Activated CD4-positive, alpha-beta T cell treated with anti-CD3 and anti-CD28 coated beads for 1 hour (primary cell): ENCODE data around the gene SLC38A6.

Experiments used
- DNase-seq: peaks from one replicate; pipeline ENCODE4 v3.0.0-alpha.2; 2020

SLC38A6 gene

DNA sequence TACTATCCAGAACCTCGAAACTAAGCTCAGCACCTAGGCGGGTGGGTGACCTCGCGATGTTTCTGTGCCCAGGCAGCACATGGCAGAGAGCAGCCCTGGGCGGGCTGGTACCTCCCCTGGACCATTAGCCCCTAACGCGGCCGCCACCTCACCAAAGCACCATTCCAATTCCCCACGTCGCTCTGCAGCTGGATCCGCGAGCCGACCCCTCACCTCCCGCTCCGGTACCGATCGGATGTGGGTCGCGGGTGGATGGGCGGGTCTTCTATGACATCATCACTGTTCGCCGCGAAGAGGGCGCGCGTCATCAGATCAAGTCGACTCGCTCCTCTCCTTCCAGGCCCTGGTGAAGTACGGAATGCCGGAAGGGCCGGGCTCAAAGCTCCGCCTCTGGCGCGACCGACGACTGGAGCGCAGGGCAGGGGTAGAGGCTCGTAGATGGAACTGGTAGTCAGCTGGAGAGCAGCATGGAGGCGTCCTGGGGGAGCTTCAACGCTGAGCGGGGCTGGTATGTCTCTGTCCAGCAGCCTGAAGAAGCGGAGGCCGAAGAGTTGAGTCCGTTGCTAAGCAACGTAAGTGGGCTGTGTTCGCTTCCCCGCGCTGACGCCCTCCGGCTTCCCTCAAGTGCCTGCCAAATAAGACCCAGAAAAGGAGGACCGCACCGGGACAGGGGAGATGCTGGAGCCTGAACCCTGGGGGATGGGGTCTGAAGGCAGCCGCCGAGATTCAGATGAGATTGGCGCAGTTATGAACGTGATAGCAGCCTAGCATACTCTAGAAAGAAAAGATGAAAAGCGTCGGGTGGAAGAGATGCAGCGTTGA, at the start of gene SLC38A6, which contains the start of gene TRMT5:
Gene SLC38A6, plus strand, starts transcription at position 435 of the 822 bp plus-strand sequence. Its CDS starts 33 bp downstream, at position 468.
Gene TRMT5, minus strand, starts transcription at position 269 of the 822 bp plus-strand sequence. Its CDS starts 106 bp downstream, at position 163.
- peak; percentile 89 for DNase-seq

DNA sequence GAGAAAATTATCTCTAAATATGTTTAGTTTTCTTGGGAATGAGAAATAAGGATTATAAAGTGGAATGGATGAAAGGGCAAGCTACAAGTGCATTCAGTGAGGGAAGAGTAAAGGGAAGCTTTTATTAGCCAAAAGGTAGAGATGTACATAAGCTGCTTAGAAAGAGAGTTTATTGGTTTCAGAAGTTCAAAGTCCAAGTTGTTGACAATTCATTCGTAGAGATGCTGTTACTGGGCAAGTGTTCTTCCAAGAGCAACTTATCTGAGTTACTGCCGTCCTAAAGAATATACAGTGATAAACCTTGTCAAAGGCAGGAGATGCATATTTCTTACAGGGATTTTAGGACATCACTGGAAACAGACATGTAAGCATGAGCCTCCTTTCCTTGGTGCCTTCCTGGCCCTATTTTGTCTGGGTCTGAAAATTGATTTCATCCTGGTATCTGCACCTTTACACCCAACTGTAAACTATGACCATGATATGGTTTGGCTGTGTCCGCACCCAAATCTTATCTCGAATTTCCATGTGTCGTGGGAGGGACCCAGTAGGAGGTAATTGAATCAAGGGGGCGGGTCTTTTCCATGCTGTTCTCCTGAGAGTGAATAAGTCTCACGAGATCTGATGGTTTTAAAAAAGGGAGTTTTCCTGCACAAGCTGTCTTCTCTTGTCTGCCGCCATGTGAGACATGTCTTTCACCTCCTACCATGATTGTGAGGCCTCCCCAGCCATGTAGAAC, 47.0 kb upstream of the SLC38A6 start:
- DNase-seq, result no peak

DNA sequence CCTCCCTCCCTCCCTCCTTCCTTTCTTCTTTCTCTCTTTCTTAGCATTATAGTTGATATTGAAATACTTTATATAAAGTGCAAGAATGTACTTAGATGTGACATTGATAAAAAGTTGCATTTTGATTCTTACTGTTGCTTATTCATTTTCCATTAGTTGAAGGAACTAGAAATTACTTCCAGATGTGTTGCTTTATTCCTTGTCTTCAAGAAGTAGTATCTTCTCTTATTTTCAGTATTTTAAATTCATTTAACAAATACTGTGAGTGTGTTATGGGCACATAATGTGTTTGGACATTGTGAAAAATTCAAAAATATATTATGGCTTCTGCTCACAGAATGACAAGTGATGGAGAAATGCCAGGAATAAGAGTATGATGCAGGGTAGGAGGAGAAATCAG, 45.7 kb upstream of the SLC38A6 start:
- DNase-seq, result no peak

DNA sequence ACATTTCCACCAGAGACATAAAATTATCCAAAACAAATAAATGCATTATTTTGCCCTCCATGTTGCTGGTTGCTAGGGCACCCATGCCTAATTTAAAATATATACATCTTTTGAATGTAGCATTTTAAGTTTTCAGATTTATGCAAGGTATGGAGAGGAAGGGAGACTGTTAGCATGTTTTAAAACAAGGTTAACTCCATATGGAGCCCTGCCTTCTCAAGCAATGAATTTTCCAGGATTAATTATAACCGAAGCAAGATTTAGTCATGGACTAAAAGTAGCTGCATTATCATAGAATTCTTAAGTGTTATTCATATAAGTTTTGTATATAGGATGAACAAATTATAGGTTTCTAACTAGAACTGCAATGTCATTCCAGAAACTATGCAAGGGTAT, 37.4 kb upstream of the SLC38A6 start:
- DNase-seq, result no peak

DNA sequence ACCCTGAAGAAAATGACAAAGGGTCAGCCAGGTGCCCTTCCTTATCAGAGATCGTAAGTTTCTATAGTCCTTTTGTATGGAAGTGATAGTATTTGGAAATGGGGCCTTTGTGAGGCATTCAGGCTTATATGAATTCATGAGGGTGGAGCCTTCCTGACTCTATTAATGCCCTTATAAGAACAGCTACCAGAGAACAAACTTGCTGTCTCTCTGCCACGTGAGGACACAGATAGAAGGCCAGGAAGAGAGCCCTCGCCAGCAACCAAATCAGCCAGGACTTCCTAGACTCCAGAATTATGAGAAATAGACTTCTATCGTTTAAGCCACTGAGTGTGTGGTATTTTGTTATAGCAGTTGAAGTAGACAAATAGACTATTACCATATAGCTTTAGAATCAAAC, 36.8 kb upstream of the SLC38A6 start:
- DNase-seq, result no peak

DNA sequence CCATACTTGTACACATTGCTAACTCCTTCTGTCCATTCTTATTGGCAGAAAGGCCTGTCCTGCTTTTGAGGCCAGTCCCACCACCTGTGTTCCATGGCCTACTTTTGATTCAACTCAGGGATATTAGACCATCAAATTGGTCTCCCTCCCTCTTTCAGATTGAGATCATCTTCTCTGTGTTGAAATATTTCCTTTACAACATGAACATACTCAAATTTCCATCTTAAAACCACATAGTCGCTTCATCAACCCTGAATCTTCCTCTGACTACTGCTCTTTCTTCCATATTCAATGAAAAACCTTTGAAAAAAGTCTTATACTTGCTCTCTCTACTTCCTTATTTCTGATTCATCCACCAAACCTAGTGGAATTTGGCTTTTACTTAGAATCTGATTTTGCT, 35.1 kb upstream of the SLC38A6 start:
- no peak for DNase-seq

DNA sequence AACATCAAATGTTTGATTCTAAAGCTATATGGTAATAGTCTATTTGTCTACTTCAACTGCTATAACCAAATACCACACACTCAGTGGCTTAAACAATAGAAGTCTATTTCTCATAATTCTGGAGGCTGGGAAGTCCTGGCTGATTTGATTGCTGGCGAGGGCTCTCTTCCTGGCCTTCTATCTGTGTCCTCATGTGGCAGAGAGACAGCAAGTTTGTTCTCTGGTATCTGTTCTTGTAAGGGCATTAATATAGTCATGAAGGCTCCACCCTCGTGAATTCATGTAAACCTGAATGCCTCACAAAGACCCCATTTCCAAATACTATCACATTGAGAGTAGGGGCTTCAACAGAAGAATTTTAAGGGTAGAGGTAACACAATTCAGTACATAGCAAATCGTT, 34.3 kb upstream of the SLC38A6 start:
- DNase-seq, result no peak

DNA sequence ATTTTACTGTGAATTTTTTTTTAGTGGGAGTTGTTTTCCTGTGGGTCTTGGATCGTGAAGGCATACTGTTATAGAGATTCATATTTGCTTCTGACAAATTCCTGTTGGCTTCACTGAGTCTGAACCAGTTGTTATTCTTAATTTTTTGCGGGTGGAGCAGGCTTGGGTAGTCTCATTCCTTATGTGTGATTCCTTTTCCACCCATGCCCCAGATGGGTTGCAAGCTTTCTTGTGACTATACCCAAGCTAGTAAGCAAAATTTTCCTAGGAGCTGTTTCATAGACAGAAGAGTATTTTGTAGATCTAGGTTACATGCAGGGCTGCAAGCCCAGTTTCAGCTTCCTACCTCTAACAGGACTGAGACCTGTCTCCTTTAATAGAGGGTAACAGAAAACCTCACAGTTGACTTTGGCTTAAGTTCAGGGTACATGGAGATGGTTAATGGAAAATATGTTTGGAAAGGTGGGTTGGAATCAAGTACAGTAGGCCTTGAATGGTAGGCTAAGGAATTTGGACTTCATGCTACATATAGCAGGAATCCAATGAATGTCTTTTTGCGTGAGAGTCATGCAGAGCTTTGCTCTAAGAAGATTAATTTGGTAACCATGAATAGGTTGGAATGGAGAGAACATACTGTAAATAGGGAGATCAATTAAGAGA, 29.1 kb upstream of the SLC38A6 start:
- no peak for DNase-seq

DNA sequence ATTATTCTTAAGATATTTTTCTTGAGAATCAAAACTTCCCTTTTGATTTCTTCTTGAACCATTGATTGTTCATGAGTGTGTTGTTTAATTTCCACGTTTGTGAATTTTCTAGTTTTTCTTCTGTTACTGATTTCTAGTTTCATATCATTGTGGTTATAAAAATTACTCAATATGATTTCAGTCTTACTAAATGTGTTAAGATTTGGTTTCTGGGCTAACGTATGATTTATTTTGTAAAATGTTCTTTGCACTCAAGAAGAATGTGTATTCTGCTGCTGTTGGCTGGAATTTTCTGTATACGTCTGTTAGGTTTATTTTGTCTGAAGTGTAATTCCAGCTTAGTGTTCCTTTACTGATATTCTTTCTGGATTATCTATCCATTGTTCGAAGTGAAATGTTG, 24.8 kb upstream of the SLC38A6 start:
- DNase-seq, result no peak

DNA sequence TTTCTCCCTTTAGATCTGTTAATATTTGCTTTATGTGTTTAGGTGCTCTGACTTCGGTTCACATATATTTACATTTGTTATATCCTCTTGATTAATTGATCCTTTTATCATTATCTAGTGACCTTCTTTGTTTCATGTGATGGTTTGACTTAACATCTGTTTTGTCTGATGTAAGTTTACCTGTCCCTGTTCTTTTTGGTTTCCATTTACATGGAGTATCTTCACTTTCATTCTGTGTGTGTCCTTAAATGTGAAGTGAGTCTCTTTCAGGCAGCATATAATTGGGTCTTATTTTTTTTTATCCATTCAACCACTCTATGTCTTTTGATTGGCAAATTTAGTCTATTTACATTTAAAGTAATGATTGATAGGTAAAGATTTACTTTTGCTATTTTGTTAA, 24.4 kb upstream of the SLC38A6 start:
- no peak for DNase-seq

DNA sequence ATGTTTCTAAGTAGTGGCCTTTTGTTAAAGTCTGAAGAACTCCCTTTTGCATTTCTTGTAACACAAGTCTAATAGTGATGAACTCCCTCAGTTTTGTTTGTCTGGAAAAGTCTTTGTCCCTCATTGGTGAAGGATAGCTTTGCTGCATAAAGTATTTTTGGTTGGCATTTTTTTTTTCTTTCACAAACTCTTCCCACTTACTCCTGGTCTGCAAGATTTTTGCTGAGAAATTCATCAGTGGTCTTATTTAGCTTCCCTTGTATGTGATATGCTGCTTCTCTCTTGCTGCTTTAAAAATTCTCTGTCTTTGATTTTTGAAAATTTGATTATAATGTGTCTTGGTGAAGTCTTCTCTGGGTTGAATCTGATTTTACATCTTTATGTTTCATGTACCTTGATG, 22.9 kb upstream of the SLC38A6 start:
- DNase-seq, result no peak

DNA sequence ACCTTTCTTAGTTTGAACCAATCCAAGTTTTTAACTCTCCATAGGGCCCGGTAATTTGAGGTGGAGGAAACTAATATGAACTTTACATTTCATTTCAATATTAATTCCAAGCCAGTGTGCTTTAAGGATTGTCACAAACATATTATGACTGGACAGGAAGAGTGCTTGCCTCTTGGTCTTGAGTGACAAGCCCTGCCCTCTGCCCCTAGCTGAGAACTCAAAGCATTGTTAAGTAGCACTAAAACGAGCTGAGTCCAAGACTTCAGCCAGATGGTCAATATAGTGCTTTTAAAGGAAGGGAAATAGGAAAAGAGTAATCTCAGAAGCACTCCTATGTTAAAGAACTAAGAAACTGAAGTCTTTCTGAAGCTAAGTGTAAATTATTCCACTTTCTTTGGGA, 17.3 kb upstream of the SLC38A6 start:
- no peak for DNase-seq

DNA sequence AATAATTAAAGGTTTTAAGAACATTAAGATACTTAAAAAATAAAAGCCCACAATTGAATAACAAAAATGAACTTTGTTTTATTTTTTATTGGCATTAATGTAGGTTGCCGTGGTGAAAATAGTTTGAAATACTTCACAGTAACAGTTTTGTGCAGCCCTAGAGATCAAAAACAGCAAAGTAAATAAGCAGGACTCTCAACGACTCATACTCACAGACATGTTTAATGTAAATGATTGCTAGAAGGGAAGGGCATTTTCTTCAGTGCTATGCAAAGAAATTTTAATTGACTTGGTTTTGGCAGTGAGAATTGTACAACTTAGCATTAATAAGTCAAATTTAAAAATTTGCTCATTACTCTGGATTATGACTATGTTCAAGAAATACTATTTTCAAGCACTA, 16.1 kb upstream of the SLC38A6 start:
- DNase-seq, result no peak

DNA sequence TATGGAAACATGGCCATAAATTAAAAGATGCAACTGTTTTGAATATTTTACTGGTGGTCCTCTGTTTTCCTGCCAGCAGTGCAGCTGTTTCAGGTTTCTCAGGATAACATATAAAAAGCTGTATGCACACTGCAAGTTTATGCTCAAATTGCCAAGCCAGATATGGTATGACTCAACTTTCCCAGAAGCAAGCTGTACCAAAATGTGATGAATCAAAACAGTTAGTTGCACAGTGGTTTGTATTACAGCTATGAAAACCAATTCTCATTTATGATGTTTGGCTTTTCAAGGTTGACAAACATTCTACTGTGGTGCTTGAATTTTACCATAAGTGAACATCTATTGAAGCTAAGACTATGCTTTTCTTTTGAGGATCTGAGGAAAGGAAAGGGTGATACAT, 15.6 kb upstream of the SLC38A6 start:
- no peak for DNase-seq

DNA sequence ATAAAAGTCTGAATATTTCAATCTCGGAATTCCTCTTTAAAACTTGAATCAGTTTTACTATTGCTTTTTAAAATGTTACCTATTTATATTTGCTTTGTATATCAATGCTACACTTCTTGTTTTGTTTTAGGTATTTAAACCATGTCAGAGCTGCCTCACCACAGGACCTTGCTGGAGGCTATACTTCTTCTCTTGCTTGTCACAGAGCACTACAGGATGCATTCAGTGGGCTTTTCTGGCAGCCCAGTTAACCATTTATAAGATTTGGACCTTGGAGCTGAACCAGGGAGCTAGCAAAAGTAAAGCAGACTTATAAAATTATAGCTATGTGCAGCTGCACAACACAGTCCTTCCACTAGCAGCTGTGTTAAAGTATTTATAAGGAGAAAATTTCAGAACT, 12.9 kb upstream of the SLC38A6 start:
- no peak for DNase-seq

DNA sequence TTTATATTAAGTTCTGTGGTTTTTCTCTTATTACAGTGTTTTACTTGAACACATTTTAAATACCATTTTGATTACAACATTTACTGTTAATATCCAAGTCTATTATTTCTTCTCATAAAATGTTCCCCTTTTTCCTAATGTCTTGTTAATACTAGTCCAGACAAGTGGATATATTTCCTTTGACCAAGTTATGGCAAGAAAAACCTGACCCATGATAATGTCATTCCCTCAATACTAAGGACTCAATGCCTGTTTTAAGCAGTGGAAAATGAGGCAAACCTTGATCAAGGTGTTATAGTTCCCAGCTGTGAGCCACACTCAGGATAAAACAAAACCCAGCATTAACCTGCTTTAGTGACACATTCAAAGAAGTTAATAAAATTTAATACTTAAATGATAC, 12.4 kb upstream of the SLC38A6 start:
- DNase-seq, result no peak

DNA sequence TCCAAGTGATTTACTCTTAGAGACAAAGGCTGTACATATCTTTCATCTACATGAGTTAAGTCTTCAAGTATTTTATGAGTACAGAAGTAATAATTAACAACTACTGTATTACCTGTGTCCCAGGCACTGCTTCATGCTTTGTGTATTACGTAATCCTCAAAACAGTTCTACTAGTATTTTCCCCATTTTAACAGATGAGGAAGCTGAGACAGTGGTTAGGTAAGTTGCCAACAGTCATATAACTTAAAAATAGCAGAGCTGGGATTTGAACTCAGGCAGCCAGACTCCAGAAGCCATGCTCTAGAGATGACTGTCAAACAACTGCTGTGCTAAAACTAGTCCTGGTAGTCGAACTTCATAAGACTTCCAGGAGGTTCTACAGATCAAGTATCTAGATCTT, 10.9 kb upstream of the SLC38A6 start:
- DNase-seq, result no peak

DNA sequence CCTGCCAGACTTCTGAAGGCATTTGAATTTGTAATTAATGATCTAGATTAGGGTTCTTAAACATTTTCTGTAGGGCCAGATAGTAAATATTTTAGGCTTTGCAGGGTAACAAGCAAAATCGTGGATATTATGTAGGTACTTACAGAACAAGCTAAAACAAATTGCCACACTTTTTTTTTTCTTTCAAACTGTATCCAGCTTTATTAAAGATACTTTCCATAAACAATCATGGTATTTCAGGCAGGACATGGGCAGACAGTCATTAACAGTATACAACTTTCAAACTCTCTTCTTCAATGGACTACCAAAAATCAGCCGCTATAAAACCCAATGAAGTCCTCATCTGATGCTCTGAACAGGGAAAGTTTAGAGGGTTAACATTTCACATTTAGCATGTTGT, 9.8 kb upstream of the SLC38A6 start:
- no peak for DNase-seq

DNA sequence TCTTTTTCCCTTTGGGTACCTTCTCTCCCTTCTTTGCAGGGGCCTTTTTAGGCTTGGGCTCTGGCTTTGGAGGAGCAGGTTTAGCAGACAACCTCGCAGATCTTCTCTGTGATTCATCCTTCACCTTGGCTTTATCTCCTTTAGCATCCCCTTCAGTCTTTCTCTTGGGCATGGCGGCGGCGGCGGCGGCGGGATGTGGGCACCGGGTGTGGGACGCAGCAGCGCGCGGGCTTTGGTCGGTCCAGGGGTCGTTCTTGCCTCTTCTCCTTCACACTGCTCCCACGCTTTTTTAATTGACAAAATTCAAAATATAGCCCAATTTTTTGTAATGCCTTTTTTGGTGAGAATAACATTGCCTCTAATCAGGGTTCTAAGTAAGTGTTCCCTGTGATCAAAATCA, 8.8 kb upstream of the SLC38A6 start:
- no peak for DNase-seq

DNA sequence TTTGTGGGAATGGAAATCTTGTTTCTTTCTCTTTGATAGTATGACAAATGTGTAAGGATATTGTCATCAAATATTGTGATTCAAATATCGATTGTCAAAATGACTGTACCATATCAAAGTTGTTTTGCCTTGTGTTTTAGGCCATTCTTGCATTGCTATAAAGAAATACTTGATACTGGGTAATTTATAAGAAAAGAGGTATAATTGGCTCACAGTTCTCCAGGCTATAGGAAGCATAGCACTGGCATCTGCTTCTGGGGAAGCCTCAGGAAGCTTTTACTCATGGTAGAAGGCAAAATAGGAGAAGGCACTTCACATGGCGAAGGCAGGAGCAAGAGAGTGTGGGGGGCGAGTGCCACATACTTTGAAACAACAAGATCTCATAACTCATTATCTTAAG, 8.0 kb upstream of the SLC38A6 start:
- no peak for DNase-seq

DNA sequence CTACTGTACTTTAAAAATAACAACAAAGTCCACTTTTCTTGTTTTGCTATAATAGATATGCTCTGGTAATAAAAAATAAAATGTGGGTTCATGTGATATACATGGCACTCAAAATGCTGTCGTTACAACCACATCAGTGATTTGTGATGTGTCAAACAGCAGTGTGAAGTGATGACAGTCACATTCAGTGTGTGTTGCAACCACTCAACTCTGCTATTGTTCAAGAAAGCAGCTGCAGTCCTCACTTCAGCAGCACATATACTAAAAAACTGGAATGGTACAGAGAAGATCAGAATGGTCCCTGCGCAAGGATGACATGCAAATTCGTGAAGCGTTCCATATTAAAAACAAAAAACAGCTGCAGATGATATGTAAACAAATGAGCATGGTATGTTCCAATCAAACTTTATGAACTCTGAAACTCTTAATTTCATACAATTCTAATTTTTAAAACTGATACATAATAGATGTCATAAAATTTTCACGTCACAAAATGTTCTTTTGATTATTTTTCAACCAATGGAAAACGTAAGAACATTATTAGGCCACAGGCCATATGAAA, 6.9 kb upstream of the SLC38A6 start:
- no peak for DNase-seq

DNA sequence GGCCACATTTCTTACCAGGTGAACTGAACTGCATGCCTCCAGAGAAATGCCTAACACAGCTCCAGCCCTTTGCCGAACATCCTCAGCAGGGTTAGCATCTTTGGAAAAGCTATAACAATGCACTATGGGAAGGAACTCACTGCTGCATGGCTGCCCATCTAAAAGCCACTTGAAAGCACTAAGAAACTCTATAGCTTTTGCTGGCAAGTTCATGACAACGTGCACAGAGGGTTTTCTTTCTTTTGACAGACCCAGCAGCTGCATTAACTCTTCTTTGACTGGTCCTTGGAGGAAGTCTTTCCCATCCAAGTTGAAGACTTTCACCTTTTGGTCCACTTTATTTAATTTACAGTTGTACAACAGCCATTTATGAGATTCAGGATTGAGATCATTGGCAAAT, 5.5 kb upstream of the SLC38A6 start:
- no peak for DNase-seq

DNA sequence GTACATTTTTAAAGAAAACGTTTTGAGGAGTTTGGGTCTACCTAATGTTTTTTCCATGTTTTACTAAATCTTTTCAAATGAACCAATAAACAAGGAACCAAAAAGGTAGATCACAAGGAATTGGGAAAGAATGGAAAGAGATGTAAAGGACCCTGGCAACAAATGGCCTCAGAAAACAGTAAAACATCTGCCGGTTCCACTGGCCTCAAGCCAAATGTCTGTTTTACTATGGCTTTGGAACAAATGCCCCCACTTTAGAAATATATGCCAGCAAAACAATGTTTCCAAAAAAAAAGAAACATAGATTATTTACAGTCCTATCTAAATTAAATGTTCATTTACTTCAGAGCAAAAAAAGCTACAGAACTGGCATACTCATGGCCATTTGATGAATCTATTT, 3.2 kb upstream of the SLC38A6 start:
- no peak for DNase-seq
